ENCODE measurements around the gene VAT1L. TPM values are rescaled to one million over a fixed set of nuclear protein-coding genes. Genes with fewer than 3 reads are reported as not detected.

Gene VAT1L
- total and polyA plus RNA-seq, 2 donors (not counting 1 experiment from before 2014, with no cell fraction given) = not detected

DNA sequence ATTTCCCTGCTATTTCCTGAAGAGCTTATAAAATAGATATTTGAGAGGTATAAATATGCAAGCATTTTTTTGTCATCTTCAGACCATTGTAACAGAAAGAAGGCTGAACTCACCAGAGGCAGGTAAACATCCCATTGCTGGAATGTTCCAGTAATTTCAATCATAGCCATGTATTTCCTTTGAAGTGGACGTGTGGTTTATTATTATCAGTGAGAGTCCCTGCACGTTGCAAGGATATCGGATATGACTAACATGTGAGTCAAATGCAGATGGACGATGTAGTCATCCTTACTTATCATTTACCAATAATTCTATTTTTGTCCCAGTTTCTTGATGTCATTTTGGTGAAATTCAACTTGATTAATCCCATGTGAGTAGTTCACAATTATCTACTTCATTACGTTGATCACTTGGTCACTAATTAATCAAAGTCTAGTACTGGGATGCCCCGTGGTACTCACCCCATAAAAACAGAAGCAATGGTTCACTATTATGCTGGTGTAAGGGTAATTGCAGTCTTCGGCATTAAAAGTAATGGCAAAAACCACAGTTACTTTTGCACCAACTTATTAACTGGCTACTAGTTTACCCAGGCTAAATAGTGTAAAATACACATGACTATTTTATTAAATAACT is 89.5 kb downstream of the VAT1L start:
- Mint-ChIP-seq H3K9me3 (ENCODE audit: insufficient read depth) (no peaks in the 10 kb centered on the region), H3K27me3 (no peaks in the 10 kb centered on the region), H3K27ac (no peak overlapping the region), H3K4me3 (no peak overlapping the region), H3K4me1 (no peaks in the 10 kb centered on the region)
- POLR2A ChIA-PET = no interaction called here
- no peak overlapping the region for H3K4me3 ChIP-seq (ENCODE audit: control extremely low read depth in 1 of 5, extremely low read depth in 1 of 5, insufficient read depth in 1 of 5, low read depth in 2 of 5, low read length in 4 of 5)
- no peak overlapping the region for H3K4me2 ChIP-seq (replicated peaks; ENCODE audit: low read depth, low read length, poor library complexity, severe bottlenecking)
- intact Hi-C loops (cut with micrococcal nuclease) = no loop called here
- no peak for TF ChIP-seq CTCF (IDR thresholded peaks at IDR 0.05)
- H3K4me1 ChIP-seq (ENCODE audit: control insufficient read depth in 2 of 2, insufficient read depth in 2 of 2, low read length in 2 of 2) = no peaks in the 10 kb centered on the region
- H3K27me3 ChIP-seq (replicated peaks in 1 of 4; ENCODE audit: control extremely low read depth in 1 of 4, control insufficient read depth in 3 of 4, insufficient read depth in 4 of 4, low read length in 3 of 4) = no peaks in the 10 kb centered on the region
- WGBS (ENCODE audit: insufficient coverage) = 90% methylated on average over 3 of the region's 7 CpGs
- no peak overlapping the region for H3K9ac ChIP-seq (ENCODE audit: low read length)
- H3K9me3 ChIP-seq (ENCODE audit: control extremely low read depth in 1 of 3, control insufficient read depth in 2 of 3, insufficient read depth in 1 of 3, low read length in 2 of 3) = peaks cover 0 to 2% (median 0%) of the 10 kb centered on the region in 3 donors
- DNase-seq (no peak), ATAC-seq (ENCODE audit: low read depth) (no peak)
- no peaks in the 10 kb centered on the region for H4K20me1 ChIP-seq (ENCODE audit: control insufficient read depth, insufficient read depth, low read length, poor library complexity, severe bottlenecking)
- H3K36me3 ChIP-seq (replicated peaks in 1 of 2; ENCODE audit: control extremely low read depth in 1 of 2, control insufficient read depth in 1 of 2, extremely low read depth in 1 of 2, insufficient read depth in 2 of 2, low read length in 1 of 2) = no peaks in the 10 kb centered on the region
- H2AFZ ChIP-seq (ENCODE audit: insufficient read depth, low read depth, low read length, poor library complexity, severe bottlenecking) = no peak overlapping the region
- H3K27ac ChIP-seq (ENCODE audit: low read length in 2 of 2) = no peak overlapping the region
- H3K79me2 ChIP-seq (ENCODE audit: control insufficient read depth, insufficient read depth, low read length) = no peaks in the 10 kb centered on the region
- CTCF ChIA-PET = no interaction called here

GRCh38 chr16:77881355-77882030 is 93.1 kb downstream of the VAT1L start:
- intact Hi-C loops (cut with micrococcal nuclease) = no loop called here
- TF ChIP-seq CTCF (IDR thresholded peaks at IDR 0.05) (no peak), EZH2 (IDR thresholded peaks at IDR 0.05; ENCODE audit: borderline replicate concordance, insufficient read depth, low read depth, low read length, poor library complexity, severe bottlenecking) (no peak)
- Mint-ChIP-seq H3K27me3 (no peaks in the 10 kb centered on the region), H3K27ac (no peak overlapping the region), H3K4me3 (no peak overlapping the region), H3K9me3 (ENCODE audit: insufficient read depth) (no peaks in the 10 kb centered on the region), H3K4me1 (no peaks in the 10 kb centered on the region)
- no peak overlapping the region for H3K4me2 ChIP-seq (replicated peaks; ENCODE audit: low read depth, low read length, poor library complexity, severe bottlenecking)
- H2AFZ ChIP-seq (ENCODE audit: insufficient read depth, low read depth, low read length, poor library complexity, severe bottlenecking) = no peak overlapping the region
- no peak overlapping the region for H3K9ac ChIP-seq (ENCODE audit: low read length)
- no peaks in the 10 kb centered on the region for H3K79me2 ChIP-seq (ENCODE audit: control insufficient read depth, insufficient read depth, low read length)
- DNase-seq (no peak), ATAC-seq (ENCODE audit: low read depth) (no peak)
- H3K27ac ChIP-seq (ENCODE audit: low read length in 2 of 2) = no peak overlapping the region
- no peak overlapping the region for H3K4me3 ChIP-seq (ENCODE audit: control extremely low read depth in 1 of 5, extremely low read depth in 1 of 5, insufficient read depth in 1 of 5, low read depth in 2 of 5, low read length in 4 of 5)
- POLR2A ChIA-PET = no interaction called here
- no peaks in the 10 kb centered on the region for H3K27me3 ChIP-seq (replicated peaks in 1 of 4; ENCODE audit: control extremely low read depth in 1 of 4, control insufficient read depth in 3 of 4, insufficient read depth in 4 of 4, low read length in 3 of 4)
- no peaks in the 10 kb centered on the region for H3K4me1 ChIP-seq (ENCODE audit: control insufficient read depth in 2 of 2, insufficient read depth in 2 of 2, low read length in 2 of 2)
- CTCF ChIA-PET = no interaction called here
- no peaks in the 10 kb centered on the region for H3K36me3 ChIP-seq (replicated peaks in 1 of 2; ENCODE audit: control extremely low read depth in 1 of 2, control insufficient read depth in 1 of 2, extremely low read depth in 1 of 2, insufficient read depth in 2 of 2, low read length in 1 of 2)
- WGBS (ENCODE audit: insufficient coverage) = 83% methylated on average over 2 of the region's 2 CpGs
- H4K20me1 ChIP-seq (ENCODE audit: control insufficient read depth, insufficient read depth, low read length, poor library complexity, severe bottlenecking) = no peaks in the 10 kb centered on the region
- H3K9me3 ChIP-seq (ENCODE audit: control extremely low read depth in 1 of 3, control insufficient read depth in 2 of 3, insufficient read depth in 1 of 3, low read length in 2 of 3) = no peaks in the 10 kb centered on the region

Measured in B cell (primary cell).